Esophagus muscularis mucosa (tissue), 4 donors: Measurements from ENCODE around the gene ANO10. TPM values are rescaled to one million over a fixed set of nuclear protein-coding genes. Genes with fewer than 3 reads are reported as not detected.
"Not testable (repeated sequence)": the region's sequence is repeated elsewhere in the genome, so short reads cannot be mapped to it uniquely, and the experiment has no call there.

Source experiments
- DNase-seq: peaks from one replicate; pipeline ENCODE4 v3.0.0-alpha.2; 2017; ENCODE audit errors: extremely low spot score
- H3K27ac ChIP-seq, 4 donors: fragments of 200-600 bp; sonication (generic); replicated peaks in 1 of 4; 1 replicate in 3 of 4; 2 replicates in 1 of 4; pipeline ENCODE4 v1.5.1; 2016 to 2019; ENCODE audit warnings: mild to moderate bottlenecking in 1 of 4
- H3K27me3 ChIP-seq, 4 donors: fragments of 200-600 bp; sonication (generic); one replicate each; pipeline versions ENCODE4 v1.5.1 to v1.6.0; 2016 to 2019
- H3K36me3 ChIP-seq, 4 donors: fragments of 200-600 bp; sonication (generic); one replicate each; pipeline ENCODE4 v1.5.1; 2016 to 2019
- H3K4me1 ChIP-seq, 4 donors: fragments of 200-600 bp; sonication (generic); one replicate each; pipeline ENCODE4 v1.5.1; 2016 to 2019
- H3K4me3 ChIP-seq, 4 donors: fragments of 200-600 bp; sonication (generic); 1 replicate in 2 of 4; 2 replicates in 2 of 4; pipeline ENCODE4 v1.5.1; 2016 to 2019; ENCODE audit warnings: mild to moderate bottlenecking in 4 of 4, moderate library complexity in 1 of 4
- H3K9me3 ChIP-seq, 4 donors: fragments of 200-600 bp; sonication (generic); 1 replicate in 3 of 4; 2 replicates in 1 of 4; pipeline ENCODE4 v1.5.1; 2016 to 2019
- CTCF ChIP-seq, 3 experiments: fragments of 200-600 bp in 2 of 3; fragments of 450-650 bp in 1 of 3; sonication (generic) in 2 of 3; IDR thresholded peaks; one replicate each; pipeline ENCODE4 v1.5.1; 2017 to 2019; ENCODE audit warnings: antibody characterized with exemption in 3 of 3, mild to moderate bottlenecking in 2 of 3, moderate library complexity in 1 of 3
- EP300 ChIP-seq: sonication (generic); formaldehyde crosslinking; IDR thresholded peaks from one replicate; pipeline ENCODE4 v1.6.1; 2017; ENCODE audit warnings: antibody characterized with exemption
- POLR2A ChIP-seq: fragments of 450-650 bp; IDR thresholded peaks from one replicate; pipeline ENCODE4 v1.6.1; 2017; ENCODE audit warnings: antibody characterized with exemption, moderate library complexity, mild to moderate bottlenecking, low read depth
- POLR2AphosphoS5 ChIP-seq, 2 donors: sonication (generic); formaldehyde crosslinking; IDR thresholded peaks; one replicate each; pipeline ENCODE4 v1.6.1; 2017; ENCODE audit warnings: antibody characterized with exemption in 2 of 2
- WGBS: methylation state at CpG from one replicate; pipeline ENCODE4 v1.1.5; 2018; 5-methylcytosine and 5-hydroxymethylcytosine counted together
- intact Hi-C: fragments of 100-400 bp; cut with DNase I; formaldehyde crosslinking; loops from one replicate; pipeline ENCODE4 v1.15.1; 2023
- total RNA-seq, 4 donors: library from RNA; depleted of rRNA; stranded (reverse); fragments of >200 nt; gene quantifications; one replicate each; pipeline versions ENCODE4 v1.1.0 to v1.2.1, GENCODE V29; 2016

The ANO10 gene
- total RNA-seq, 4 donors from 2014 or later = 19.2 to 26.2 (median 24.0) TPM

GRCh38 chr3:43523454-43524053 is 98.3 kb downstream of the ANO10 start:
- no peak overlapping the region for H3K27ac ChIP-seq

GRCh38 chr3:43522727-43523362 is 99.0 kb downstream of the ANO10 start:
- Histone ChIP-seq H3K27me3 (no peaks in the 10 kb centered on the region), H3K4me1 (no peaks in the 10 kb centered on the region), H3K27ac (no peak overlapping the region), H3K36me3 (no peaks in the 10 kb centered on the region), H3K9me3 (peaks cover 0 to 8% (median 7%) of the 10 kb centered on the region in 4 donors), H3K4me3 (no peak overlapping the region)
- intact Hi-C loops = no loop called here
- no peak for TF ChIP-seq POLR2AphosphoS5 (IDR thresholded peaks at IDR 0.05)
- no peak for TF ChIP-seq CTCF (IDR thresholded peaks at IDR 0.05)
- no peak for TF ChIP-seq EP300
- TF ChIP-seq POLR2A = no peak
- WGBS = 100% methylated on average over 3 of the region's 3 CpGs
- DNase-seq = no peak

More at GRCh38 chr3:43523454-43524053, 98.3 kb downstream of the ANO10 start:
- intact Hi-C loops = no loop called here
- Histone ChIP-seq H3K4me3 (no peak overlapping the region), H3K4me1 (no peaks in the 10 kb centered on the region), H3K36me3 (peaks cover 0 to 1% (median 0%) of the 10 kb centered on the region in 4 donors), H3K9me3 (peaks cover 0 to 6% (median 5%) of the 10 kb centered on the region in 4 donors), H3K27me3 (no peaks in the 10 kb centered on the region)
- no peak for DNase-seq
- 98% methylated on average over 3 of the region's 3 CpGs for WGBS
- no peak for TF ChIP-seq POLR2AphosphoS5 (IDR thresholded peaks at IDR 0.05)
- no peak for TF ChIP-seq CTCF (IDR thresholded peaks at IDR 0.05)
- no peak for TF ChIP-seq POLR2A
- no peak for TF ChIP-seq EP300

GRCh38 chr3:43521941-43522340 is 99.9 kb downstream of the ANO10 start:
- H3K27me3 ChIP-seq = no peaks in the 10 kb centered on the region
- no peak overlapping the region for H3K27ac ChIP-seq
- intact Hi-C loops = no loop called here
- no peak overlapping the region for H3K4me3 ChIP-seq
- no peaks in the 10 kb centered on the region for H3K36me3 ChIP-seq
- 96% methylated on average over 1 of the region's 1 CpG for WGBS
- TF ChIP-seq EP300 (no peak), CTCF (IDR thresholded peaks at IDR 0.05) (no peak), POLR2AphosphoS5 (IDR thresholded peaks at IDR 0.05) (no peak), POLR2A (no peak)
- H3K4me1 ChIP-seq = no peaks in the 10 kb centered on the region
- H3K9me3 ChIP-seq = peaks cover 0 to 8% (median 7%) of the 10 kb centered on the region in 4 donors
- DNase-seq = no peak

- H3K4me3 ChIP-seq, intact Hi-C loops, H3K27ac ChIP-seq, H3K4me1 ChIP-seq, DNase-seq, H3K27me3 ChIP-seq, H3K36me3 ChIP-seq, H3K9me3 ChIP-seq: not testable (repeated sequence)
- WGBS = 96% methylated on average over 7 of the region's 7 CpGs
Measured at GRCh38 chr3:43518515-43518914, 103.3 kb downstream of the ANO10 start.

GRCh38 chr3:43515970-43516635 is 105.7 kb downstream of the ANO10 start:
- Histone ChIP-seq H3K27me3 (no peaks in the 10 kb centered on the region), H3K9me3 (peaks cover 0 to 8% (median 7%) of the 10 kb centered on the region in 4 donors), H3K4me1 (peaks cover 0 to 9% (median 6%) of the 10 kb centered on the region in 4 donors), H3K36me3 (peaks cover 0 to 5% (median 0%) of the 10 kb centered on the region in 4 donors), H3K4me3 (no peak overlapping the region), H3K27ac (no peak overlapping the region)
- DNase-seq = no peak
- intact Hi-C loops = no loop called here
- 95% methylated on average over 9 of the region's 9 CpGs for WGBS
- TF ChIP-seq POLR2A (no peak), CTCF (IDR thresholded peaks at IDR 0.05) (no peak), EP300 (no peak), POLR2AphosphoS5 (IDR thresholded peaks at IDR 0.05) (no peak)
